ENCODE data around the gene MYCBP2.

- TF ChIP-seq ZNF274 (IDR thresholded peaks at IDR 0.05; ENCODE audit: low read depth, low read length) (no peak), SUZ12 (IDR thresholded peaks at IDR 0.05; ENCODE audit: extremely low read depth, insufficient read depth, insufficient read length) (no peak)
Measured at GRCh38 chr13:77079902-77080413, 246.9 kb downstream of the MYCBP2 start.
